DOHH2 (cell line): ENCODE data around the gene WDR7.

Source experiments
- CTCF ChIP-seq: fragments of 200-600 bp; sonication (generic); IDR thresholded peaks from one replicate; pipeline ENCODE4 v1.5.1; 2014; ENCODE audit warnings: antibody characterized with exemption, mild to moderate bottlenecking, low read depth, low read length; ENCODE audit not compliant: poor library complexity, severe bottlenecking
- EZH2phosphoT487 ChIP-seq: fragments of 200-600 bp; sonication (generic); IDR thresholded peaks from 2 replicates; pipeline ENCODE4 v1.6.1; 2017; ENCODE audit warnings: borderline replicate concordance, mild to moderate bottlenecking, antibody characterized with exemption, low read length, moderate library complexity, mixed read lengths

DNA sequence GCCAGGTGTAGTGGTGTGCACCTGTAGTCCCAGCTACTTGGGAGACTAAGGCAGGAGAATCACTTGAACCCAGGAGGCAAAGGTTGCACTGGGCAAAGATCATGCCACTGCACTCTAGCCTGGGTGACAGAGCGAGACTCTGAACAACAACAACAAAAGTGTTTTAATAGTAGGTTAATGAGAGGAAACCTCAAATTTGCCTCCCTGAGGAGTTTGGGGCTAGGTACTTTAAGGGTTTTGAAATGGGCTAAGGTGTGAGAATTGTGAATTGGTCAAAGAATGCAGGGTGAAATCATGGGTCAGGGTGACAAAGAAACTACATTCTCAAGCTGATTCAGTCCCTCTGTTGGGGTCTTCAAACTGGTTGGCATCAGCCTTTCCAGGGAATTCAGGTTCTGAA is 435.0 kb downstream of the WDR7 start:
- TF ChIP-seq CTCF, result no peak
- no peak for TF ChIP-seq EZH2phosphoT487
